Measurements from ENCODE around the gene DGCR6. TPM values are rescaled to one million over a fixed set of nuclear protein-coding genes. Genes with fewer than 3 reads are reported as not detected.

The DGCR6 gene
- total and polyA plus RNA-seq, 2 donors (not counting 1 experiment from before 2014, with no cell fraction given): 0.56 to 0.83 TPM

DNA sequence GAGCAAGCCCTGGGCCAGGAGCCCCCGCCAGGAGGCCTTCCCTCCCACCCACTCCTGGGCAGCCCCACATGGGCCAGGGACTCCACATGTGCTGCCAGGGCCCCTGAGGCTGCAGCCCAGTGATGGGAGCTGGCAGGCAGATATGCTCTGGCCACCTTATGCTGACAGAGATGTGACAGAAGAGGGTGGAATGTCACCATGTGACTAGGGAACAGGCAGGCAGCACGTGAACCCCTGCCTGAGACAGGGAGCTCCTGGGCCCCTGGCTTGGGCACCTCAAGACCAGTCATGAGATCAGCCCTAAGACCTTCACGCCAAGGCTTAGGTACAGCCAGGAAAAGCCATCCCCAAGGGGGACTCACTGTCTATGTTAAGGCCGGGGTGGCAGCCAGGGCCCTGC, 20.9 kb downstream of the DGCR6 start:
- Histone ChIP-seq H3K27ac (ENCODE audit: insufficient read depth, low read length) (no peak overlapping the region), H3K9me3 (ENCODE audit: control insufficient read depth, insufficient read depth, low read depth, low read length) (no peaks in the 10 kb centered on the region), H4K20me1 (ENCODE audit: control insufficient read depth, extremely low read depth, insufficient read depth, low read length) (no peaks in the 10 kb centered on the region), H3K27me3 (ENCODE audit: control insufficient read depth, insufficient read depth, low read length) (no peaks in the 10 kb centered on the region), H3K36me3 (ENCODE audit: control insufficient read depth, insufficient read depth, low read length) (no peaks in the 10 kb centered on the region), H2AFZ (ENCODE audit: low read length) (no peak overlapping the region), H3K79me2 (ENCODE audit: control insufficient read depth, insufficient read depth, low read length) (no peaks in the 10 kb centered on the region), H3K4me3 (replicated peaks in 1 of 4; ENCODE audit: control extremely low read depth in 1 of 4, insufficient read depth in 1 of 4, low read depth in 3 of 4, low read length in 4 of 4) (no peak overlapping the region), H3K9ac (ENCODE audit: insufficient read depth, low read length) (no peak overlapping the region), H3K4me2 (ENCODE audit: extremely low read depth, insufficient read depth, low read length) (no peak overlapping the region), H3K4me1 (ENCODE audit: control insufficient read depth, extremely low read depth, insufficient read depth, low read length) (no peaks in the 10 kb centered on the region)
- no peak for TF ChIP-seq EZH2 (IDR thresholded peaks at IDR 0.05; ENCODE audit: low read length, missing control alignments)
- TF ChIP-seq, protein P1, sequence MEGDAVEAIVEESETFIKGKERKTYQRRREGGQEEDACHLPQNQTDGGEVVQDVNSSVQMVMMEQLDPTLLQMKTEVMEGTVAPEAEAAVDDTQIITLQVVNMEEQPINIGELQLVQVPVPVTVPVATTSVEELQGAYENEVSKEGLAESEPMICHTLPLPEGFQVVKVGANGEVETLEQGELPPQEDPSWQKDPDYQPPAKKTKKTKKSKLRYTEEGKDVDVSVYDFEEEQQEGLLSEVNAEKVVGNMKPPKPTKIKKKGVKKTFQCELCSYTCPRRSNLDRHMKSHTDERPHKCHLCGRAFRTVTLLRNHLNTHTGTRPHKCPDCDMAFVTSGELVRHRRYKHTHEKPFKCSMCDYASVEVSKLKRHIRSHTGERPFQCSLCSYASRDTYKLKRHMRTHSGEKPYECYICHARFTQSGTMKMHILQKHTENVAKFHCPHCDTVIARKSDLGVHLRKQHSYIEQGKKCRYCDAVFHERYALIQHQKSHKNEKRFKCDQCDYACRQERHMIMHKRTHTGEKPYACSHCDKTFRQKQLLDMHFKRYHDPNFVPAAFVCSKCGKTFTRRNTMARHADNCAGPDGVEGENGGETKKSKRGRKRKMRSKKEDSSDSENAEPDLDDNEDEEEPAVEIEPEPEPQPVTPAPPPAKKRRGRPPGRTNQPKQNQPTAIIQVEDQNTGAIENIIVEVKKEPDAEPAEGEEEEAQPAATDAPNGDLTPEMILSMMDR (conservative IDR thresholded peaks at IDR 0.05 in 1 of 2, IDR thresholded peaks at IDR 0.05 in 1 of 2; ENCODE audit: low read depth in 1 of 2, low read length in 2 of 2): no peak
- no peak for DNase-seq (ENCODE audit: low read depth in 2 of 2)

DNA sequence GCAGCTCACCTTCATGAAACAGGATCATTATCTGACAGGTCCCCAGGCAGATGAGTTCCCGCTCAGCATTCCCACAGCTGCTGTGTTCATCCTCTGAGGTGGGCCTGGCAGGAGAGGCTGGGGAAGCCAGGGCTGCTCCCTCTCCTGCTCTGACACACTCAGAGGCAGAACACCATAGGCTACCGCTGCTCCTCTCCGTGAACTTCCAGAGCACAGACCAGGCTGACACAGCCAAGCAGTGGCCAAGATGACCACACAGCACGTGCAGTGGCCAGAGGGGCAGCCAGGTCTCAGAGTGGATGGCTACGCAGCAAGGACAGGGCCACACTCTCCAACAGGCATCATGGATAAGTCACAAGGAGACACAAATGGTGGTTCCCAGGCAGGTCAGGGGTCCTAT, 21.5 kb downstream of the DGCR6 start:
- no peaks in the 10 kb centered on the region for H4K20me1 ChIP-seq (ENCODE audit: control insufficient read depth, extremely low read depth, insufficient read depth, low read length)
- H3K4me2 ChIP-seq (ENCODE audit: extremely low read depth, insufficient read depth, low read length): no peak overlapping the region
- DNase-seq (ENCODE audit: low read depth in 2 of 2): no peak
- no peak overlapping the region for H3K27ac ChIP-seq (ENCODE audit: insufficient read depth, low read length)
- no peak overlapping the region for H3K9ac ChIP-seq (ENCODE audit: insufficient read depth, low read length)
- no peak overlapping the region for H3K4me3 ChIP-seq (replicated peaks in 1 of 4; ENCODE audit: control extremely low read depth in 1 of 4, insufficient read depth in 1 of 4, low read depth in 3 of 4, low read length in 4 of 4)
- no peaks in the 10 kb centered on the region for H3K9me3 ChIP-seq (ENCODE audit: control insufficient read depth, insufficient read depth, low read depth, low read length)
- H3K27me3 ChIP-seq (ENCODE audit: control insufficient read depth, insufficient read depth, low read length): no peaks in the 10 kb centered on the region
- TF ChIP-seq EZH2 (IDR thresholded peaks at IDR 0.05; ENCODE audit: low read length, missing control alignments): no peak
- TF ChIP-seq, protein P1 (conservative IDR thresholded peaks at IDR 0.05 in 1 of 2, IDR thresholded peaks at IDR 0.05 in 1 of 2; ENCODE audit: low read depth in 1 of 2, low read length in 2 of 2): no peak
- H3K4me1 ChIP-seq (ENCODE audit: control insufficient read depth, extremely low read depth, insufficient read depth, low read length): no peaks in the 10 kb centered on the region
- H3K79me2 ChIP-seq (ENCODE audit: control insufficient read depth, insufficient read depth, low read length): no peaks in the 10 kb centered on the region
- no peaks in the 10 kb centered on the region for H3K36me3 ChIP-seq (ENCODE audit: control insufficient read depth, insufficient read depth, low read length)
- H2AFZ ChIP-seq (ENCODE audit: low read length): no peak overlapping the region

DNA sequence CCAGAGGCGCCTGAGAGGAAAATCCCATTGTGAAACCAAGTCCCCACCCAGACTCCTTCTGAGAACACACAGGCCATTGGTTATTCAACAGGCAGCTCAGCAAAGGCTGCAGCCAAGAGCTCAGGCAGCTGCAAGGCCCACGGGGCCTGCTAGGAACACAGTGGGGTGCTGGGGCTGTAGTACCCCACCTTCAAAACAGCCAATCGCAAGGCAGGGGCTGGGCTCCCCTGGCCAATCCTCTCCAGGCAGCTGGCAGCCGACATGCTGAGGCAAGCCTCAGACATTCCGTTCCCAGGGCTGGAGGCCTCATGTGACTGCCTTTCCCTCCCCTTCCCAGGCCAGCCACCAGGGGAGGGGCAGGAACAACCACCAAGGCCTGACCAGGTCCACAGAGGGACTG, 23.3 kb downstream of the DGCR6 start:
- DNase-seq (ENCODE audit: low read depth in 2 of 2): no peak
- Histone ChIP-seq H3K27me3 (ENCODE audit: control insufficient read depth, insufficient read depth, low read length) (no peaks in the 10 kb centered on the region), H3K27ac (ENCODE audit: insufficient read depth, low read length) (no peak overlapping the region), H3K4me3 (replicated peaks in 1 of 4; ENCODE audit: control extremely low read depth in 1 of 4, insufficient read depth in 1 of 4, low read depth in 3 of 4, low read length in 4 of 4) (no peak overlapping the region), H3K9ac (ENCODE audit: insufficient read depth, low read length) (no peak overlapping the region), H3K9me3 (ENCODE audit: control insufficient read depth, insufficient read depth, low read depth, low read length) (no peaks in the 10 kb centered on the region), H3K4me1 (ENCODE audit: control insufficient read depth, extremely low read depth, insufficient read depth, low read length) (no peaks in the 10 kb centered on the region), H4K20me1 (ENCODE audit: control insufficient read depth, extremely low read depth, insufficient read depth, low read length) (no peaks in the 10 kb centered on the region), H3K36me3 (ENCODE audit: control insufficient read depth, insufficient read depth, low read length) (no peaks in the 10 kb centered on the region), H3K79me2 (ENCODE audit: control insufficient read depth, insufficient read depth, low read length) (no peaks in the 10 kb centered on the region), H3K4me2 (ENCODE audit: extremely low read depth, insufficient read depth, low read length) (no peak overlapping the region), H2AFZ (ENCODE audit: low read length) (no peak overlapping the region)
- no peak for TF ChIP-seq EZH2 (IDR thresholded peaks at IDR 0.05; ENCODE audit: low read length, missing control alignments)
- TF ChIP-seq, protein P1 (conservative IDR thresholded peaks at IDR 0.05 in 1 of 2, IDR thresholded peaks at IDR 0.05 in 1 of 2; ENCODE audit: low read depth in 1 of 2, low read length in 2 of 2): no peak

Measured in fibroblast of lung (primary cell).